ENCODE measurements around the gene AVP.
"Not testable (repeated sequence)": the region's sequence is repeated elsewhere in the genome, so short reads cannot be mapped to it uniquely, and the experiment has no call there.

AVP gene

DNA sequence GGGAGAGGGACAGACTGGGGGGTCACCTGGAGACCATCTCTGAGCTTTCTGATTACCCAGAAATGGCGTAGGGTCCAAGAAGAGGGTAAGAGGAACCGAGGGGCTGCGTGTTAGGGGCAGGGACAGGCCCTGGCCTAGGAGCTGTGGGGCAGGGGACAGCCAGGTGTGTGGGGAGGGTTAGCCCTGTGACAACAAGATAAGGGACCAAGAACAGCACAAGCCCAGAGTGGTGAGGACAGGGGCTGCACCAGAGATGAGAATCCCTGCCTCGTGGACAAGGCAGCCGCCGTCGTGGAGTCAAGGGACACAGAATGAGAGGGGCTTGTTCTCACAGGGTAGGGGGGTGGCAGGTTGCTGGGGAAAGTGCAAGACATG is 449 bp upstream of the AVP start:
- H3K36me3 ChIP-seq (ENCODE audit: control insufficient read depth, insufficient read depth, low read length), result no peaks in the 10 kb centered on the region
- DNase-seq, result no peak
- H3K27ac ChIP-seq (ENCODE audit: insufficient read depth, low read length, poor library complexity, severe bottlenecking), result no peak overlapping the region
- H3K4me3 ChIP-seq (ENCODE audit: insufficient read depth, low read depth, low read length, poor library complexity, severe bottlenecking), result no peak overlapping the region
- peaks cover 8% of the 10 kb centered on the region for H3K4me1 ChIP-seq (ENCODE audit: control insufficient read depth, insufficient read depth, low read length, poor library complexity, severe bottlenecking)
- peaks cover 25% of the 10 kb centered on the region for H3K27me3 ChIP-seq (replicated peaks; ENCODE audit: control insufficient read depth, insufficient read depth, low read length, poor library complexity, severe bottlenecking)
- H3K9me3 ChIP-seq (ENCODE audit: control insufficient read depth, low read length), result no peaks in the 10 kb centered on the region

GRCh38 chr20:3082955-3083952 is 1.3 kb downstream of the AVP start:
- Histone ChIP-seq H3K4me3 (ENCODE audit: insufficient read depth, low read depth, low read length, poor library complexity, severe bottlenecking) (peak overlapping the region; percentile 42), H3K9me3 (ENCODE audit: control insufficient read depth, low read length) (no peaks in the 10 kb centered on the region), H3K36me3 (ENCODE audit: control insufficient read depth, insufficient read depth, low read length) (no peaks in the 10 kb centered on the region), H3K4me1 (ENCODE audit: control insufficient read depth, insufficient read depth, low read length, poor library complexity, severe bottlenecking) (peaks cover 8% of the 10 kb centered on the region), H3K27me3 (replicated peaks; ENCODE audit: control insufficient read depth, insufficient read depth, low read length, poor library complexity, severe bottlenecking) (peaks cover 25% of the 10 kb centered on the region), H3K27ac (ENCODE audit: insufficient read depth, low read length, poor library complexity, severe bottlenecking) (no peak overlapping the region)
- no peak for DNase-seq

DNA sequence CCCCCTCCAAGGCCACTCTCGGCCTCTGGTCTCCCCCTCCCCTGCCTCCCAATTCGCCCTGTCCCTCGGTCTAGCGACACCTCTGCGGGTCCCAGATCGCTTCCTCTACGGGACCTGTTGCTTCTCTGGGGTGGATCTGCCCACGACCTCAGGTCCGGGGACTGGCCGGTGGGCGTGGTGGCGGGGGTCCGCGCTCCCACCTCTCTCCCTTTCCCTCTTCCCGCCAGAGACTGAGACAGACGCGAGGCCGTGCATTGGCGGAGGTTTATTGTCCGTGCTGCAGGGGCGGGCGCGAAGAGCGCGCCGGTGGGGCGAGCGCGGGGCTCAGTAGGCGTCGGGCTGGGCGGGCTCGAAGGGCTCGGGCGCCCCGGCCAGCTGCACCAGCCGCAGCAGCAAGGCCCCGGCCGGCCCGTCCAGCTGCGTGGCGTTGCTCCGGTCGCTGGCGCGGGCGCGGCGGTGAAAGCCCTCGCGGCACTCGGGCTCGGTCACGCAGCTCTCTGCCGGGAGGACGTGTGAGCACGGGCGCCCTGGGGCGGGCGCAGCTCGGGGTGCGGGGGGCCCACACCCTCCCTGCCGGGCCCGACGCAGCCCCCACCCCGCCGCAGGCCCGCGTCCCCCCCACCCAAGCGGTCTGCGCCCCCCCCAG is 2.1 kb downstream of the AVP start:
- Histone ChIP-seq H3K36me3 (ENCODE audit: control insufficient read depth, insufficient read depth, low read length) (no peaks in the 10 kb centered on the region), H3K9me3 (ENCODE audit: control insufficient read depth, low read length) (no peaks in the 10 kb centered on the region), H3K4me3 (ENCODE audit: insufficient read depth, low read depth, low read length, poor library complexity, severe bottlenecking) (peak overlapping the region; percentile 25), H3K4me1 (ENCODE audit: control insufficient read depth, insufficient read depth, low read length, poor library complexity, severe bottlenecking) (peaks cover 8% of the 10 kb centered on the region), H3K27ac (ENCODE audit: insufficient read depth, low read length, poor library complexity, severe bottlenecking) (no peak overlapping the region), H3K27me3 (replicated peaks; ENCODE audit: control insufficient read depth, insufficient read depth, low read length, poor library complexity, severe bottlenecking) (peaks cover 25% of the 10 kb centered on the region)
- DNase-seq, result no peak

- no peak overlapping the region for H3K4me3 ChIP-seq (ENCODE audit: insufficient read depth, low read depth, low read length, poor library complexity, severe bottlenecking)
- H3K36me3 ChIP-seq (ENCODE audit: control insufficient read depth, insufficient read depth, low read length), result no peaks in the 10 kb centered on the region
- no peaks in the 10 kb centered on the region for H3K9me3 ChIP-seq (ENCODE audit: control insufficient read depth, low read length)
- no peak for DNase-seq
- H3K27ac ChIP-seq (ENCODE audit: insufficient read depth, low read length, poor library complexity, severe bottlenecking), result no peak overlapping the region
- peaks cover 8% of the 10 kb centered on the region for H3K4me1 ChIP-seq (ENCODE audit: control insufficient read depth, insufficient read depth, low read length, poor library complexity, severe bottlenecking)
- peaks cover 25% of the 10 kb centered on the region for H3K27me3 ChIP-seq (replicated peaks; ENCODE audit: control insufficient read depth, insufficient read depth, low read length, poor library complexity, severe bottlenecking)
Observed at GRCh38 chr20:3081641-3082040, 2.9 kb downstream of the AVP start.

DNA sequence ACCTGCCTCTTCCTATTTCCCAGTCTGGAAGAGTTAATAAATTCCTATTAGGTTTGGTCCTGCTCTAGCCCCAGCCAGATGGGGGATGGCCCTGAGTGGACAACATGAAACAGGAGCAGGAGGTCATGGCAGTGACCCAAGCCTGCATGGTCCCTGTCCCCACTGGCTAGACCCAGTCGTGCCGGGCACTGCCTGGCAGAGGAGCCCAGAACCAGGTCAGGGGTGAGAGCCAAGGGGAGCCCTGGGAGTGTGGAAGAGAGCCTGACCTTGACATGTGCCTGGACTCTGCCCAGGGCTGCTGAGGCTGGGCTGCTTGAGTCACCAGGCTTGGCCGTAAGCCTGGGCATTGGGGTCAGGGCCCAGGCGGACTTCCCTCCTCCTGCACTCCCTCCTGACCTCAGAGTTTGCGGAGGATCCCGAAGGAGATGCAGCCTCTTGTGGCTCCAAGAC is 3.6 kb downstream of the AVP start:
- Histone ChIP-seq H3K4me3 (ENCODE audit: insufficient read depth, low read depth, low read length, poor library complexity, severe bottlenecking) (no peak overlapping the region), H3K9me3 (ENCODE audit: control insufficient read depth, low read length) (no peaks in the 10 kb centered on the region), H3K4me1 (ENCODE audit: control insufficient read depth, insufficient read depth, low read length, poor library complexity, severe bottlenecking) (peaks cover 8% of the 10 kb centered on the region), H3K27me3 (replicated peaks; ENCODE audit: control insufficient read depth, insufficient read depth, low read length, poor library complexity, severe bottlenecking) (peaks cover 25% of the 10 kb centered on the region), H3K36me3 (ENCODE audit: control insufficient read depth, insufficient read depth, low read length) (no peaks in the 10 kb centered on the region), H3K27ac (ENCODE audit: insufficient read depth, low read length, poor library complexity, severe bottlenecking) (no peak overlapping the region)
- no peak for DNase-seq

- no peak for DNase-seq
- Histone ChIP-seq H3K9me3 (ENCODE audit: control insufficient read depth, low read length) (no peaks in the 10 kb centered on the region), H3K4me3 (ENCODE audit: insufficient read depth, low read depth, low read length, poor library complexity, severe bottlenecking) (no peak overlapping the region), H3K27ac (ENCODE audit: insufficient read depth, low read length, poor library complexity, severe bottlenecking) (no peak overlapping the region), H3K4me1 (ENCODE audit: control insufficient read depth, insufficient read depth, low read length, poor library complexity, severe bottlenecking) (peaks cover 3% of the 10 kb centered on the region), H3K36me3 (ENCODE audit: control insufficient read depth, insufficient read depth, low read length) (no peaks in the 10 kb centered on the region), H3K27me3 (replicated peaks; ENCODE audit: control insufficient read depth, insufficient read depth, low read length, poor library complexity, severe bottlenecking) (peaks cover 13% of the 10 kb centered on the region)
Observed at GRCh38 chr20:3077618-3078134, 6.8 kb downstream of the AVP start.

GRCh38 chr20:3075315-3075714 is 9.2 kb downstream of the AVP start:
- H3K27me3 ChIP-seq (replicated peaks; ENCODE audit: control insufficient read depth, insufficient read depth, low read length, poor library complexity, severe bottlenecking); H3K4me3 ChIP-seq (ENCODE audit: insufficient read depth, low read depth, low read length, poor library complexity, severe bottlenecking); DNase-seq; H3K9me3 ChIP-seq (ENCODE audit: control insufficient read depth, low read length); H3K36me3 ChIP-seq (ENCODE audit: control insufficient read depth, insufficient read depth, low read length); H3K27ac ChIP-seq (ENCODE audit: insufficient read depth, low read length, poor library complexity, severe bottlenecking): not testable (repeated sequence)
- peaks cover 11% of the 10 kb centered on the region for H3K4me1 ChIP-seq (ENCODE audit: control insufficient read depth, insufficient read depth, low read length, poor library complexity, severe bottlenecking)

DNA sequence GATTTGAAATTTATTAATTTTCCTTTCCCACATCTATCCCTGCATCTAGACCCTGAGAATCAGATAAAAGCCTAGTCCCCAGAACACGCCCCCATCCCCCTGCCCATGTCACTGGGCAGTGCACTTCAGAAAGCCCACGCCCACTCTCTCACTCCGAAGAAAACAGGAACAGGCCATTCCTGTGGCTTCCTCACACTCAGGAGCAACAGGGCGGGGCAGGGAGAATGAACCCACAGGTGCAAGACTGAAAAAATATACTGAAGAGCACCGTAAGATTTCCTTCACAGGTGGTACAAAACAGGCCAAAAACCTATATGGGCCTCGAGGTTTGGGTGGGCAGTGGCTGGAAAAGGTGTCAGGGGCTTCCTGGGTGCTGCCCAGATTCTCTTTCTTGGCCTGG is 9.7 kb downstream of the AVP start:
- no peaks in the 10 kb centered on the region for H3K27me3 ChIP-seq (replicated peaks; ENCODE audit: control insufficient read depth, insufficient read depth, low read length, poor library complexity, severe bottlenecking)
- no peak overlapping the region for H3K4me3 ChIP-seq (ENCODE audit: insufficient read depth, low read depth, low read length, poor library complexity, severe bottlenecking)
- H3K36me3 ChIP-seq (ENCODE audit: control insufficient read depth, insufficient read depth, low read length), result no peaks in the 10 kb centered on the region
- H3K27ac ChIP-seq (ENCODE audit: insufficient read depth, low read length, poor library complexity, severe bottlenecking), result no peak overlapping the region
- peaks cover 11% of the 10 kb centered on the region for H3K4me1 ChIP-seq (ENCODE audit: control insufficient read depth, insufficient read depth, low read length, poor library complexity, severe bottlenecking)
- DNase-seq, result no peak
- no peaks in the 10 kb centered on the region for H3K9me3 ChIP-seq (ENCODE audit: control insufficient read depth, low read length)

DNA sequence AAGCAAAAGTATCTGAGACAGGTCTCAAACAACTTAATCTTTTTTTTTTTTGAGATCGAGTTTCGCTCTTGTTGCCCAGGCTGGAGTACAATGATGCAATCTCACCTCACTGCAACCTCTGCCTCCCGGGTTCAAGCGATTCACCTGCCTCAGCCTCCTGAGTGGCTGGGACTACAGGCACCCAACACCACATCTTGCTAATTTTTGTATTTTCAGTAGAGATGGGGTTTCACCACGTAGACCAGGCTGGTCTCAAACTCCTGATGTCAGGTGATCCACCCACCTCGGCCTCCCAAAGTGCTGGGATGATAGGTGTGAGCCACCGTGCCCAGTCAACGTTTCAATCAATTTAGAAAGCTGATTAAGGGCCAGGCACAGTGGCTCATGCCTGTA is 11.3 kb downstream of the AVP start:
- not testable (repeated sequence) for H3K36me3 ChIP-seq (ENCODE audit: control insufficient read depth, insufficient read depth, low read length); DNase-seq; H3K27me3 ChIP-seq (replicated peaks; ENCODE audit: control insufficient read depth, insufficient read depth, low read length, poor library complexity, severe bottlenecking); H3K9me3 ChIP-seq (ENCODE audit: control insufficient read depth, low read length); H3K27ac ChIP-seq (ENCODE audit: insufficient read depth, low read length, poor library complexity, severe bottlenecking); H3K4me3 ChIP-seq (ENCODE audit: insufficient read depth, low read depth, low read length, poor library complexity, severe bottlenecking)
- peaks cover 11% of the 10 kb centered on the region for H3K4me1 ChIP-seq (ENCODE audit: control insufficient read depth, insufficient read depth, low read length, poor library complexity, severe bottlenecking)

All from effector memory CD4-positive, alpha-beta T cell (primary cell).